Erythroblast (primary cell): ENCODE results near the gene MGAT3.

Source experiments
- DNase-seq, 2 experiments: peaks; one replicate each; lab custom pipeline; 2025; lab: John Stamatoyannopoulos, UW
- GATA1 ChIP-seq: IDR thresholded peaks from 2 replicates; pipeline ENCODE4 v1.6.1; 2011; ENCODE audit warnings: low read depth, mild to moderate bottlenecking, control low read depth, low read length, moderate library complexity
- POLR2A ChIP-seq: IDR thresholded peaks from 2 replicates; pipeline ENCODE4 v1.6.1; 2011; ENCODE audit warnings: mild to moderate bottlenecking, low read length

Gene MGAT3

GRCh38 chr22:39528681-39529486 is 72.1 kb downstream of the MGAT3 start:
- TF ChIP-seq POLR2A (no peak), GATA1 (no peak)
- peak; percentile 95 to 97 for DNase-seq

DNA sequence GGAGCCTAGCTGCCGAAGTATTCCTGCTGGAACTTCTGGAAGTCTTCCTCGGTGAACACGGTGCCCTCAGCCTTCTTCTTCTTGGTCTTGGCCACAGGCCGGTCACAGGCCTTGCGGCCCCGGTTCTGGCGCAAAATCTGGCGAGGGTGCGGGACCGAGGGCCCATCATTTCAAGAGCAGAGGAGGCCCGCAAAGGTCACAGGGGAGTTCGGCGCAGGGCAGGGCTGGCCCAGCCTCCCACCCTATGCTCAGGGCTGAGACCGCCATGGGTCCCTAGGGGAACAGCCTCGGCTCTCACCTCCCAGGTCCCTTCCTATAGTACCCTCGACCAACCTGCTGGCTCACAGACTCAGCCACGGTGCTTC is 72.7 kb downstream of the MGAT3 start:
- TF ChIP-seq POLR2A (no peak), GATA1 (no peak)

GRCh38 chr22:39530116-39530515 is 73.3 kb downstream of the MGAT3 start:
- no peak for TF ChIP-seq POLR2A
- no peak for TF ChIP-seq GATA1
- DNase-seq, result no peak

More for the DNA sequence above, 72.7 kb downstream of the MGAT3 start:
- DNase-seq, result no peak

- DNase-seq, result peak; percentile 81 to 85
- TF ChIP-seq POLR2A (no peak), GATA1 (no peak)
Observed at GRCh38 chr22:39530692-39531331, 74.0 kb downstream of the MGAT3 start.

DNA sequence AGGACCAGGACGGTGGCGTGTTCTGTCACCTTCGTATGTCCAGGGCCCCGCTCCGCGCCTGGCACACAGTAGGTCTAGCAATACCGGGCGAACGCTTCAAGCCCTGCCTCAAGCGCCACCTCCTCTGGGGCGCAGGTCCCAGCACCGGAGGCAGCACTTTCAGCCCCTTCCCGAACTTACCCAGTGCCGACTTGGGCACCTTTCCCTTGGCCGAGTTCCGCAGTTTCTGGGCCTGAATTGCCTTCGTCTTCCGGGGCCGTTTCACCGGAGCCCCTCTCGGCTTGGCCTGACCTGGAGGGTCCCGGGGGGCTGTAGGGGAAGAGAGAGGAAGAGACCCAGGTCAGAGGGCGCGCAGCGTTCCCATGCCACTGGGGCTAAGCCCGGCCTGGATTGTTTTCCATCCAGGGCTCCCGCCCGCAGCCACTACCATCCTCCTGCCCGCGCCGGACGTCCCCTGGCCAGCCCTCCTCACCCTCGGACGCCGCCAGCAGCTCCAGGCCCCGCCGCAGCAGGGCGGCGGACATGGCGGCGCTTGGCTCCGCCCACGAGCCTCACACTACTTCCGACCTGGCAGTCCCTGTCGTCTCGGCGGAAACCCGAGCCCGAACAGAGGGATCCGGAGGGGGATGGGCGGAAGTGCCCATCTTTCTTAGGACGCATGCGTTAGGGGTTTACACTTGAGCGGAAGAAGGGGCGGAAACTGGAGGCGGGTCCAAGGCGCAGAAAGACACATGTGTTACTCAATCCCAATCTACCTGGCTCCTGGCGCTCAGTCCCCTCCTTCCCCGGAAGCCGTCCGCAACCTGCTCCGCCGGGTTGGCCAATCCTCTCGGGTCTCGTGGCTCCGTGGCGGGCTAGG is 75.6 kb downstream of the MGAT3 start, which contains the start of gene RPS19BP1:
Gene RPS19BP1 (minus strand): TSS at position 534 of the 859 bp plus-strand sequence. CDS start 10 bp downstream, at position 524.
- DNase-seq, result peak; percentile 100
- no peak for TF ChIP-seq GATA1
- peak; percentile 91 for TF ChIP-seq POLR2A

DNA sequence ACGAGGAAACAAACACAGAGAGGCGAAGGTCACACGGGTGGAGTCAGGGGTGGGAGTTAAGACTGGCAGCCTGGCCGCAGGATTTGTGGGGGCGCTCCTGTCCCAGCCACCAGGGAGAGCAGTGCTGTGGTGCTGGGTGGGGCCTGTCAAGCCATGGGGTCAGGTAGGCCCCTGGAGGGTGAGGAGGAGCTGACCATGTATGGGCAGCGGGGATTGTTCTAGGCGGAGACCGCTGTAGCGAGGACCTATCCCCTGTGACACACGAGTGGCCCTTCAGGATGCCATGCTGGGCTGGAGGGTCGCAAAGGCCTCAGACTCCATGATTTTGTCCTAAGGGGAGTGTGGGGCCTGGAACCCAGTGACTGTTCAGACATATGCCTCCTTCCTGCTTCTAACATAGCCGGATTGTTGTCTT is 77.3 kb downstream of the MGAT3 start:
- TF ChIP-seq GATA1 (no peak), POLR2A (no peak)
- DNase-seq, result no peak

GRCh38 chr22:39534591-39535356 is 78.0 kb downstream of the MGAT3 start:
- TF ChIP-seq GATA1, result no peak
- no peak for TF ChIP-seq POLR2A

GRCh38 chr22:39535357-39535725 is 78.5 kb downstream of the MGAT3 start:
- TF ChIP-seq POLR2A (no peak), GATA1 (no peak)
- DNase-seq, result no peak

More at GRCh38 chr22:39534591-39535356, 78.0 kb downstream of the MGAT3 start:
- peak; percentile 80 to 89 for DNase-seq

DNA sequence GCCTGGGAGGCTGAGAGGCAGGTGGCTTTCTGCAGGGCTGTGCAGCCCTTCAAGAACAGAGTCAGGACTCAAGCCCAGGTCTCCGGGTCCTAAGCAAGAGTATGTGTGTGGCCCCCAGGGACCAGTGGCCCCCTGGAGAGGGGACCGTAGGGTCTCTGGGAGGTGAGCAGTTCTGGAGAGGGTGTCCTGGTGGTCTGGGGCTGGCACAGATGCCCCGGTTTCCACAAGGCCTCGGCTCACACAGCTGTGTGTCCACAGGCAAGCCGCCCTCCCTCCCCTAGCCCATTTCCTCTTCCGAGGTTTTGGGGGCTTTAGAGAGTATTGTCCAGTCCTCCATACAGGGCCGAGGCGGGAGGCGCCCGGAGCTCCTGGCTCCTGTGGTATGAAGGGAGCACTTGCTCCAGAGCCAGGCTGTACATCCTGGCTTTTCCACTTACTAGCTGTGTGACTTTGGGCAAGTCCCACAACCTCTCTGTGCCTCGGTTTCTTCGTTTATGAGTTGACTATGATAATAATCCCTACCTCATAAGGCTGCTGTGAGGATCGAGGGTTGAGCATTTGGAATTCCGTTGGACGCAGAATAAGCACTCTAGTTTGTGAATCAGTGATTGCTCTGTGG is 79.1 kb downstream of the MGAT3 start:
- TF ChIP-seq POLR2A (no peak), GATA1 (no peak)
- DNase-seq, result no peak

GRCh38 chr22:39536711-39537110 is 79.9 kb downstream of the MGAT3 start:
- DNase-seq, result no peak
- TF ChIP-seq POLR2A (no peak), GATA1 (no peak)

GRCh38 chr22:39537975-39538374 is 81.2 kb downstream of the MGAT3 start:
- no peak for TF ChIP-seq GATA1
- no peak for TF ChIP-seq POLR2A
- no peak for DNase-seq
